Astrocyte (in vitro differentiated cells and primary cell): Measurements from ENCODE around the gene CSRP3.

ENCODE experiments used
- EZH2 ChIP-seq: IDR thresholded peaks from 2 replicates; pipeline ENCODE4 v1.6.1; 2012; ENCODE audit warnings: mild to moderate bottlenecking, low read length, inconsistent platforms; ENCODE audit not compliant: insufficient read depth
- TF ChIP-seq, protein P1 (sequence below): IDR thresholded peaks from 2 replicates; pipeline ENCODE4 v1.5.1; 2011; ENCODE audit warnings: low read depth, mild to moderate bottlenecking, inconsistent platforms, low read length, moderate library complexity; ENCODE audit not compliant: insufficient read depth

DNA sequence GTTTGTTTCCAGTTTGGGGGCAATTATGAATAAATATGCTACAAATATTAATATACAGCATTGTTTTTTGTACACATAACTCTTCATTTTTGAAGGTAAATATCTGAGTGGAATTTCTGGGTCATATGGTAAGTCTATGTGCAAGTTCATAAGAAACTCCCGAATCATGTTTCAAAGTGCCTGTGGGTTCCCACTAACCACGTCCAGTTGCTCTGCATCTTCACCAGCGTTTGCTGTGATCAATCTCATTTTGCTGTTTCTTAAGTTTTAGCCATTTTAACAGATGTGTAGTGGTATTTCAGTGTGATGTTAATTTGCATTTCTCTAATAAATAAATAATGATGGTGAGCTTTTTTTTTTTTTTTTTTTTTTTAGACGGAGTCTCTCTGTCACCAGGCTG, 14.2 kb upstream of the CSRP3 start:
- TF ChIP-seq, protein P1, sequence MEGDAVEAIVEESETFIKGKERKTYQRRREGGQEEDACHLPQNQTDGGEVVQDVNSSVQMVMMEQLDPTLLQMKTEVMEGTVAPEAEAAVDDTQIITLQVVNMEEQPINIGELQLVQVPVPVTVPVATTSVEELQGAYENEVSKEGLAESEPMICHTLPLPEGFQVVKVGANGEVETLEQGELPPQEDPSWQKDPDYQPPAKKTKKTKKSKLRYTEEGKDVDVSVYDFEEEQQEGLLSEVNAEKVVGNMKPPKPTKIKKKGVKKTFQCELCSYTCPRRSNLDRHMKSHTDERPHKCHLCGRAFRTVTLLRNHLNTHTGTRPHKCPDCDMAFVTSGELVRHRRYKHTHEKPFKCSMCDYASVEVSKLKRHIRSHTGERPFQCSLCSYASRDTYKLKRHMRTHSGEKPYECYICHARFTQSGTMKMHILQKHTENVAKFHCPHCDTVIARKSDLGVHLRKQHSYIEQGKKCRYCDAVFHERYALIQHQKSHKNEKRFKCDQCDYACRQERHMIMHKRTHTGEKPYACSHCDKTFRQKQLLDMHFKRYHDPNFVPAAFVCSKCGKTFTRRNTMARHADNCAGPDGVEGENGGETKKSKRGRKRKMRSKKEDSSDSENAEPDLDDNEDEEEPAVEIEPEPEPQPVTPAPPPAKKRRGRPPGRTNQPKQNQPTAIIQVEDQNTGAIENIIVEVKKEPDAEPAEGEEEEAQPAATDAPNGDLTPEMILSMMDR: no peak
- TF ChIP-seq EZH2: no peak
